ENCODE data around the gene RBMY1F.
"Not testable (repeated sequence)": the region's sequence is repeated elsewhere in the genome, so short reads cannot be mapped to it uniquely, and the experiment has no call there.

Gene RBMY1F

DNA sequence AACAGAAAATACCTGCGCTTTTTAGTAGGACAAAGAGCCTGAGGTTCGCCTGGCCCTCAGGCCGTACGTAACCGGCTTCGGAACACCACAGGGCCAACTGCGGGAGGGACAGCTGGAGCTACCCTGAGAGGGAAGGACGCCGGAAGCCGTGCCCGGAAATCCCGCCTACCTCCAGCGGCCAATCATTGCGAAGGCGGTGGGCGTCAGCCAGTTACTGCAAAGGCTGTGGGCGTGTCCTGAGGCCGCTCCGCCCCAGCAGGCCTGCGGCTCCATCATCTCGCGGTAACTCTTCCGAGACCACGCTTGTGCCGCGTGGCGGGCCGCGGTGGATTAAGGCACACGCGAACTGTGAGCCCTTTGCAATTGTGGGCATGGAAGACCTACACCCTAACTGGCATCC lies at the start of gene RBMY1F:
TSS of gene RBMY1F (minus strand) at position 101 of the 400 bp plus-strand sequence. CDS start 1,954 bp downstream, outside the sequence.
- DNase-seq: not testable (repeated sequence)

DNA sequence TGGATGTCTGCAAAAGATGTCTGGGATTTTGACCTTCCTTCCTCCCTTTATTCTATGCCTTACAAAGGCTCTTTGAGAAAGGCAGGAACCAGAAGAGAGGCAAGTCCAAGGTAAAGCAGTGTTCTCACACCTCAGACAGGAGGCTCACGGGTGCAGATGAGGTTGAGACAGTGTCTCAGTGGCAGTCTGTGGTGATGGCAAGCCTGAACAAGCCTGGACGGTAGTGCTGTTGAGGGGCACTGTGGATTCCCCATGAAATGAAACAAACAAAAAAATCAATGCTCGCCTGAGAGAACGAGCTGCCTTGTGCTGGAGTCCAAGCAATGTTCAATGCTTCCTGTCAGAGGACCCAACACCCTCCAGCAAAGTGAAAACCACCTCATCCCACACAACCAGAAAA lies 31.6 kb downstream of the RBMY1F start:
- DNase-seq: not testable (repeated sequence)

DNA sequence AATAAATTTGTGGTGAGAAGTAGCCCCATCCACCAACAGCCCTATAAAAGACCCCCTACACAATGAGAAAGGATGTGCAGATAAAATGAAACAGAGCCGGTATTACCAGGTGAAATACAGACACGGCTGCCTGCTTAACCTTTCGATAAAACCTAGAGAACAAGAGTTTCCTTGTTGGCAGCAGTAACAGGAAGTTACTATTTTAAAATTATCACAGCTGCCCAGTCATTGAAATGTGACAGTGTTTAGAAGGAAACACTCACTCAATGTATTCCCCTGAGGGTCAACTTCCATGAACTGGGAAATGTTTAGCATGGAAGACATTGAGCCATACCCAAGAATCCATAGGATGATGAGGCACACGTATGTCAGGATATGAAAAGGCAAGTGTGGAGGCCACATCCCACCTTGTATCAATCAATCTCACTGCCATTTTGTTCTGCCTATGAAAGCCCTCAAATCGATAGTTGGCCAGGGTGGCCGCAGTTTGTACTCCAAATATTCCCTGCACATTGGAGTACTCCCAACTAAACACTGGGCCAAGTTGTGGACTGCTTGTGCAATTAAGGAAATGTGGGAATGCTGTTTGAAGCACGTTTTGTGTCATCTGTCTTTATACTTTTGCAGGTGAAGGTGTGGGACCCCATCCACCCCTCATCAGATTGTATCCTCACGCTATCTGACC lies 41.6 kb downstream of the RBMY1F start:
- not testable (repeated sequence) for DNase-seq

DNA sequence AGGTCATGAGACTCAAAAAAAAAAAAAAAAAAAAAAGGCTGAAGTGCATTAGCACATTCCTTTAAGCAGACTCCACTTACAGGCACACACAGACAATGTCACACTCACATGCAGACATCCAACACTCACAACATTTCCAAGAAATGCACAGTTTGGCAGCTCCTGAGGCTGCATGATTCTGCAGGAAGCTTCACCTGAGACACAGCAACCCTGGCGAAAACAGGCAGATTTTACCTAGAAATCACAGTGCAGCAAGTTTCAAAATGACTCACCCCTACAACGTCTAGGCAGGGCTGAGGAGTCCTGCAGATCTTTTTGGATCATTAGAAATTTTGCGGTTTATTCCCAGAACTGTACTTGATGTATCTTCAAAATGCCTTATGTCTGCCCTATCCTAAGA lies 48.0 kb downstream of the RBMY1F start:
- DNase-seq: not testable (repeated sequence)

DNA sequence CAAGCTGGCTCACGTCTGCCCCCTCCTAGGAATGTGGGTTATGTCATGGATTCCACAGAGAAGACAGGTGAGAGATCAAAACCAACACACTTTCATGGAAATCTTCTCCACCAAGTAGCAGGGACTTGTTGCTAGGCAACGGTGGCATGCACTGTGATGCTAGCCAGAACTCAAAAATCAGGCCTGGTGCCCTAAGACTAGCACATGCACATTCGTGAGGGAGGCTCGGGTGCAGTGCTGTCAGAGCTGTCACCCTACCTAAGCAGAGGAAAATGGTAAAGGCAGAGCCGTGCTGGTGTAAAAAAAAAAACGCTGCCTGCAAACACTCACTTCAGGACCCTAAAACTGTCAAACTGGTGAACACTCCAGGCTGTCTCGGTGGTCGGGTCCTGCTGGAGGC lies 52.2 kb downstream of the RBMY1F start:
- not testable (repeated sequence) for DNase-seq
